Measurements from ENCODE around the gene C4BPA. TPM values are rescaled to one million over a fixed set of nuclear protein-coding genes. Genes with fewer than 3 reads are reported as not detected.

C4BPA gene
- total and polyA plus RNA-seq, 4 donors: 49.5 to 1,527 (median 1,194) TPM

- Histone ChIP-seq H3K9ac (ENCODE audit: low read depth in 1 of 2, low read length in 2 of 2) (no peak overlapping the region), H3K27ac (ENCODE audit: low read depth in 1 of 2, low read length in 2 of 2) (peak overlapping the region; percentile 88 to 93), H3K36me3 (ENCODE audit: control insufficient read depth in 4 of 4, insufficient read depth in 3 of 4, low read depth in 1 of 4, low read length in 3 of 4) (peaks cover 5 to 23% (median 15%) of the 10 kb centered on the region in 4 donors), H3K27me3 (ENCODE audit: control insufficient read depth in 4 of 4, insufficient read depth in 4 of 4, low read length in 3 of 4) (no peaks in the 10 kb centered on the region), H3K4me3 (ENCODE audit: low read depth in 1 of 3, low read length in 3 of 3) (no peak overlapping the region), H3K4me1 (ENCODE audit: control insufficient read depth in 4 of 4, insufficient read depth in 4 of 4, low read length in 3 of 4) (peaks cover 0 to 36% (median 28%) of the 10 kb centered on the region in 4 donors), H3K9me3 (ENCODE audit: control insufficient read depth in 4 of 4, low read length in 3 of 4) (peaks cover 0 to 2% (median 0%) of the 10 kb centered on the region in 4 donors)
- no peak for TF ChIP-seq TAF1 (conservative IDR thresholded peaks at IDR 0.05)
- no peak for TF ChIP-seq MAX (IDR thresholded peaks at IDR 0.05)
- no peak for TF ChIP-seq ATF3 (IDR thresholded peaks at IDR 0.05)
- TF ChIP-seq FOXA1 (IDR thresholded peaks at IDR 0.05): no peak
- TF ChIP-seq HNF4A (conservative IDR thresholded peaks at IDR 0.05): no peak
- no peak for TF ChIP-seq RXRA (IDR thresholded peaks at IDR 0.05)
- TF ChIP-seq GABPA (IDR thresholded peaks at IDR 0.05 in 1 of 2, conservative IDR thresholded peaks at IDR 0.05 in 1 of 2): no peak
- no peak for TF ChIP-seq RAD21 (IDR thresholded peaks at IDR 0.05)
- no peak for TF ChIP-seq YY1 (IDR thresholded peaks at IDR 0.05)
- no peak for TF ChIP-seq CTCF (IDR thresholded peaks at IDR 0.05; ENCODE audit: low read depth, low read length, missing input control)
- no peak for TF ChIP-seq HNF4G (IDR thresholded peaks at IDR 0.05)
- TF ChIP-seq SP1 (IDR thresholded peaks at IDR 0.05): no peak
- TF ChIP-seq, protein P1, sequence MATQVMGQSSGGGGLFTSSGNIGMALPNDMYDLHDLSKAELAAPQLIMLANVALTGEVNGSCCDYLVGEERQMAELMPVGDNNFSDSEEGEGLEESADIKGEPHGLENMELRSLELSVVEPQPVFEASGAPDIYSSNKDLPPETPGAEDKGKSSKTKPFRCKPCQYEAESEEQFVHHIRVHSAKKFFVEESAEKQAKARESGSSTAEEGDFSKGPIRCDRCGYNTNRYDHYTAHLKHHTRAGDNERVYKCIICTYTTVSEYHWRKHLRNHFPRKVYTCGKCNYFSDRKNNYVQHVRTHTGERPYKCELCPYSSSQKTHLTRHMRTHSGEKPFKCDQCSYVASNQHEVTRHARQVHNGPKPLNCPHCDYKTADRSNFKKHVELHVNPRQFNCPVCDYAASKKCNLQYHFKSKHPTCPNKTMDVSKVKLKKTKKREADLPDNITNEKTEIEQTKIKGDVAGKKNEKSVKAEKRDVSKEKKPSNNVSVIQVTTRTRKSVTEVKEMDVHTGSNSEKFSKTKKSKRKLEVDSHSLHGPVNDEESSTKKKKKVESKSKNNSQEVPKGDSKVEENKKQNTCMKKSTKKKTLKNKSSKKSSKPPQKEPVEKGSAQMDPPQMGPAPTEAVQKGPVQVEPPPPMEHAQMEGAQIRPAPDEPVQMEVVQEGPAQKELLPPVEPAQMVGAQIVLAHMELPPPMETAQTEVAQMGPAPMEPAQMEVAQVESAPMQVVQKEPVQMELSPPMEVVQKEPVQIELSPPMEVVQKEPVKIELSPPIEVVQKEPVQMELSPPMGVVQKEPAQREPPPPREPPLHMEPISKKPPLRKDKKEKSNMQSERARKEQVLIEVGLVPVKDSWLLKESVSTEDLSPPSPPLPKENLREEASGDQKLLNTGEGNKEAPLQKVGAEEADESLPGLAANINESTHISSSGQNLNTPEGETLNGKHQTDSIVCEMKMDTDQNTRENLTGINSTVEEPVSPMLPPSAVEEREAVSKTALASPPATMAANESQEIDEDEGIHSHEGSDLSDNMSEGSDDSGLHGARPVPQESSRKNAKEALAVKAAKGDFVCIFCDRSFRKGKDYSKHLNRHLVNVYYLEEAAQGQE (IDR thresholded peaks at IDR 0.05): no peak
- TF ChIP-seq FOXA2 (IDR thresholded peaks at IDR 0.05): no peak
- DNase-seq (ENCODE audit: low spot score): no peak
- 78% methylated on average over 1 of the region's 1 CpG for WGBS
Measured at GRCh38 chr1:207102659-207103058, 1.4 kb upstream of the C4BPA start.

GRCh38 chr1:207109004-207109403, 5.0 kb downstream of the C4BPA start:
- 67% methylated on average over 3 of the region's 3 CpGs for WGBS

More at GRCh38 chr1:207109004-207109403, 5.0 kb downstream of the C4BPA start:
- H3K27me3 ChIP-seq (ENCODE audit: control insufficient read depth in 4 of 4, insufficient read depth in 4 of 4, low read length in 3 of 4): no peaks in the 10 kb centered on the region
- no peaks in the 10 kb centered on the region for H3K9me3 ChIP-seq (ENCODE audit: control insufficient read depth in 4 of 4, low read length in 3 of 4)
- H3K27ac ChIP-seq (ENCODE audit: low read depth in 1 of 2, low read length in 2 of 2): peak overlapping the region in 1 of 2 donors; percentile 22
- no peak for DNase-seq (ENCODE audit: low spot score)
- peak overlapping the region in 2 of 3 donors; percentile 18 to 35 for H3K4me3 ChIP-seq (ENCODE audit: low read depth in 1 of 3, low read length in 3 of 3)
- H3K36me3 ChIP-seq (ENCODE audit: control insufficient read depth in 4 of 4, insufficient read depth in 3 of 4, low read depth in 1 of 4, low read length in 3 of 4): peaks cover 0 to 16% (median 8%) of the 10 kb centered on the region in 4 donors
- peaks cover 4 to 24% (median 16%) of the 10 kb centered on the region in 4 donors for H3K4me1 ChIP-seq (ENCODE audit: control insufficient read depth in 4 of 4, insufficient read depth in 4 of 4, low read length in 3 of 4)
- no peak overlapping the region for H3K9ac ChIP-seq (ENCODE audit: low read depth in 1 of 2, low read length in 2 of 2)
- TF ChIP-seq RXRA (IDR thresholded peaks at IDR 0.05) (peak in 1 of 2 donors; percentile 30), MAX (IDR thresholded peaks at IDR 0.05) (no peak), JUND (IDR thresholded peaks at IDR 0.05) (no peak), SP1 (IDR thresholded peaks at IDR 0.05) (peak; percentile 8), HNF4A (conservative IDR thresholded peaks at IDR 0.05) (no peak)

Measured in liver (tissue), 9 donors.